Right cardiac atrium (tissue), 5 donors: ENCODE results near the gene MCM7. TPM values are rescaled to one million over a fixed set of nuclear protein-coding genes. Genes with fewer than 3 reads are reported as not detected.
"Not testable (repeated sequence)": the region's sequence is repeated elsewhere in the genome, so short reads cannot be mapped to it uniquely, and the experiment has no call there.

Experiments used
- ATAC-seq, 2 donors: fragments of 200-7000 bp; cut with Tn5 transposase; one replicate each; pipeline versions ENCODE4 v1.8.0 to v1.9.1; 2020; ENCODE audit warnings: moderate library complexity in 2 of 2, mild to moderate bottlenecking in 1 of 2
- DNase-seq, 3 donors: peaks; one replicate each; pipeline ENCODE4 v3.0.0-alpha.2; 2020
- H3K27ac ChIP-seq: one replicate; pipeline ENCODE4 v1.5.1; 2013; ENCODE audit warnings: mild to moderate bottlenecking, low read length, control low read depth, moderate library complexity
- H3K27me3 ChIP-seq: one replicate; pipeline ENCODE4 v1.6.1; 2013; ENCODE audit not compliant: control insufficient read depth, insufficient read depth
- H3K4me1 ChIP-seq: one replicate; pipeline ENCODE4 v1.6.1; 2013; ENCODE audit warnings: low read length; ENCODE audit not compliant: control insufficient read depth, insufficient read depth
- H3K4me3 ChIP-seq: one replicate; pipeline ENCODE4 v1.5.1; 2013; ENCODE audit warnings: low read length, control low read depth
- H3K9me3 ChIP-seq: one replicate; pipeline ENCODE4 v1.6.1; 2013; ENCODE audit warnings: low read length; ENCODE audit not compliant: control insufficient read depth
- WGBS: extraction: QIAGEN DNeasy Blood & Tissue Kit; methylation state at CpG from one replicate; pipeline ENCODE4 v1.1.7; 2013; 5-methylcytosine and 5-hydroxymethylcytosine counted together
- intact Hi-C, 4 donors: fragments of 100-400 bp; cut with DNase I; formaldehyde crosslinking; loops; one replicate each; pipeline versions ENCODE4 v1.11.0 to v1.14.0; 2022 to 2023
- polyA plus RNA-seq: library from polyadenylated mRNA; stranded (reverse); fragments of 200-250 nt; gene quantifications from one replicate; pipeline ENCODE4 v1.2.3, GENCODE V29; 2013
- total RNA-seq, 4 donors: library from RNA; stranded (reverse); fragmentation: NEBNext Ultra II Directional; extraction: Animal tissue kit (Norgen Biotek cat#: 25700); gene quantifications; one replicate each; pipeline ENCODE4 v1.2.1, GENCODE V29; 2021
- donor health status: healthy with polysubstance abuse.
- donor health status: DM: no; HTN: yes; CAD: no.
- donor health status: DM: no; HTN: no; CAD: no.
- donor health status: DM: no; HTN: yes; CAD: no; lungs with severe emphysema.
- donor health status: DM: yes; HTN: yes; CAD: no.

Gene MCM7
- total and polyA plus RNA-seq, 5 donors = 14.2 to 26.9 (median 20.0) TPM

GRCh38 chr7:100132126-100132525, 30.9 kb upstream of the MCM7 start:
- Histone ChIP-seq H3K27ac (no peak overlapping the region), H3K4me1 (no peaks in the 10 kb centered on the region), H3K9me3 (no peaks in the 10 kb centered on the region), H3K4me3 (no peak overlapping the region), H3K27me3 (no peaks in the 10 kb centered on the region)
- peak in 1 of 3 donors; percentile 43 for DNase-seq
- ATAC-seq = no peak
- 62% methylated on average over 7 of the region's 7 CpGs for WGBS
- intact Hi-C loops = loop anchor here in 1 of 4 donors (5.0 kb wide), 1 partner anchor 85 kb away; the partner anchor contains the start of gene PVRIG

DNA sequence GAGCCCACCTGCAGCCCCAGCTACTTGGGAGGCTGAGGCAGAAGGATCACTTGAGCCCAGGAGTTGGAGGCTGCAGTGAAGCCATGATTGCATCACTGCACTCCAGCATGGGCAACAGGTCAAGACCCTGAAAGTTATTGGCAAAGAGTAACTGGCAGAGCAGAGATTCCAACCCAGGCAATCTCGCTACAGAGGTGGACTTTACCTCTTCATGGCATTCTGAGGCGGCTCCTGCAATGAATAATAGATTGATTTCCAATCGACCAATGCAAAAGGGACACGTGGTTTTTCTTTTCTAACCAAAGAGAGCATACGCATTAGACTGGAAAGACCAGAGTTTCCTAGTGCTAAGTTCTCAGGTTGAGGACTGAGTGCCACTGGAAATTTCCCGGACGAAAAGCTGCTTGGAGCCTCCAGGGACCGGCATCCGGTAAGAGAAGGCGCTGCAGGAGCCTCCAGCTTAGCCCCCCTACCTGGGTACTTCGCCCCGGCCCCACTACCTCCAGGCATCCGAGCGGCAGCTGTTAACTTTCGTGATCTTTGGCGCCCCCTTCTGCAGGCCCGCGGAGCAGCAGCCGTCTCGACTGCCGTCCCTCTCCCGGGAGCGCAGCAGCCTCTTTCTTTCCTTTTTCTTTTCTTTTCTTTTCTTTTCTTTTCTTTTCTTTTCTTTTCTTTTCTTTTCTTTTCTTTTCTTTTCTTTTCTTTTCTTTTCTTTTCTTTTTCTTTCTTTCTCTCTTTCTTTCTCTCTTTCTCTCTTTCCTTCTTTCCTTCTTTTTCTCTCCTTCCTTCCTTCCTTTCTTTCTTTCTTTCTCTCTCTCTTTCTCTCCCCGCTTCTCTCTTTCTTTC, 29.6 kb upstream of the MCM7 start:
- intact Hi-C loops = loop anchor here in 1 of 4 donors (5.0 kb wide), 1 partner anchor 86 kb away; the partner anchor contains the start of gene PVRIG
- peak; percentile 74 to 92 (median 89) for DNase-seq
- Histone ChIP-seq H3K4me3 (no peak overlapping the region), H3K27ac (no peak overlapping the region), H3K9me3 (no peaks in the 10 kb centered on the region), H3K4me1 (no peaks in the 10 kb centered on the region), H3K27me3 (no peaks in the 10 kb centered on the region)
- WGBS = 12% methylated on average over 24 of the region's 24 CpGs
- ATAC-seq = no peak

DNA sequence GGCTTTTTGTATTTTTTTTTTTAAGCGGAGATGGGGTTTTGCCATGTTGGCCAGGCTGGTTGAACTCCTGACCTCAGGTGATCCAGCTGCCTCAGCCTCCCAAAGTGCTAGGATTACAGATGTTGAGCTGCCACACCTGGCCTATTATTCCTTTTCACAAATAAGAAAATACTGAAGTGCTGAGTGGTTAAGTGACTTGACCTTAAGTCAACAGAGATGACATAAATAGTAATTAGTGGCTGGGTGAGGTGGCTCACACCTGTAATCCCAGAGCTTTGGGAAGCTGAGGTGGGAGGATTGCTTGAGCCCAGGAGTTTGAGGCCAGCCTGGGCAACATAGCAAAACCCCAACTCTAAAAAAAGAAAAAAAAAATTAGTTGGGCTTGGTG, 29.0 kb upstream of the MCM7 start:
- not testable (repeated sequence) for ATAC-seq, H3K9me3 ChIP-seq, DNase-seq, H3K27ac ChIP-seq, H3K4me1 ChIP-seq, H3K4me3 ChIP-seq, H3K27me3 ChIP-seq
- intact Hi-C loops = loop anchor here in 1 of 4 donors (5.0 kb wide), 1 partner anchor 87 kb away; the partner anchor contains the start of gene PVRIG
- 94% methylated on average over 1 of the region's 1 CpG for WGBS

DNA sequence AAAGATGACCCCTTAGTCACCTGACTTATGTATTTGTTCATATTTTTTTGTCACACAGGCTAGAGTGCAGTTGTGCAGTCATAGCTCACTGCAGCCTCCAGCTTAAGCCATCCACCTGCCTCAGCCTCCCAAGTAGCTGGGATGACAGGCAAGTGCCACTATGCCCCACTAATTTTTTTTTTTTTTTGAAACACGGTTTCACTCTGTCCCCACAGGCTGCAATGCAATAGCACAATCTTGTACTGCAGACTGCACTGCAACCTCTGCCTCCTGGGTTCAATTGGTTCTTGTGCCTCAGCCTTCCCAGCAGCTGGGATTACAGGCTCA, 27.4 kb upstream of the MCM7 start:
- Histone ChIP-seq H3K9me3 (no peaks in the 10 kb centered on the region), H3K27me3 (no peaks in the 10 kb centered on the region), H3K4me1 (no peaks in the 10 kb centered on the region), H3K27ac (no peak overlapping the region), H3K4me3 (no peak overlapping the region)
- WGBS = 65% methylated on average over 1 of the region's 1 CpG
- ATAC-seq (no peak), DNase-seq (no peak)
- intact Hi-C loops = loop anchor here in 1 of 4 donors (5.0 kb wide), 1 partner anchor 136 kb away; no protein-coding TSS in a partner anchor

DNA sequence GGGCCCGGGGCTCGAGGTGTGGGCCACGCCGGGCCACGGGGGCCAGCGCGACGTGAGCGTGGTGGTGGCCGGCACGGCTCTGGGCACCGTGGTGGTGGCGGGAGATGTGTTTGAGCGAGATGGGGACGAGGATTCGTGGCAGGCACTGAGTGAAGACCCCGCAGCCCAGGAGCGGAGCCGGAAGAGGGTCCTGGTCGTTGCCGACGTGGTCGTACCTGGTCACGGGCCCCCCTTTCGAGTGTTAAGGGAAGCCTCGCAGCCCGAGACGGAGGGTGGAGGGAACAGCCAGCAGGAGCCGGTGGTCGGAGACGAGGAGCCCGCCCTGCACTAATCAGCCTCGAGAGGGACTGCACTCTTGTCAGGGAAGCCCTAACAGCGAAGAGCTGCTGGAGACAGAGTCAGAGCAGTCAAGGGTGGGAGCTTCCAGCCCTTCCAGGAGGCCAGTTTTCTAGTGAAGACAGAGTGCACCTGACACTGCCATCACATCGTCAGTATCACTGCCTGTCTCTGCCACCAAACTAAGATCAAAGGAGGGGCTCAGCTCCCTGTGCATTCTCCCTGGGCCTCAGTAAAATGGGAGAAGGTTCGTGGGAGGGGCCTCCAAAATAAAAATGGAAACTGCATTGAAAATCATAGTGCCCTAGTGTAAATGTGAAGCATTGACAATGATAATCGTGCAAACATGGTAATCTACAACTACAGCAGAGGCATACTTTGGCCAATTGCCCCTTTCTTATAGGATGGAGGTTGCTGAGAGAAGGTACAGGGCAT, 26.9 kb upstream of the MCM7 start:
- intact Hi-C loops = loop anchor here in 1 of 4 donors (5.0 kb wide), 1 partner anchor 136 kb away; no protein-coding TSS in a partner anchor
- WGBS = 3% methylated on average over 37 of the region's 37 CpGs

DNA sequence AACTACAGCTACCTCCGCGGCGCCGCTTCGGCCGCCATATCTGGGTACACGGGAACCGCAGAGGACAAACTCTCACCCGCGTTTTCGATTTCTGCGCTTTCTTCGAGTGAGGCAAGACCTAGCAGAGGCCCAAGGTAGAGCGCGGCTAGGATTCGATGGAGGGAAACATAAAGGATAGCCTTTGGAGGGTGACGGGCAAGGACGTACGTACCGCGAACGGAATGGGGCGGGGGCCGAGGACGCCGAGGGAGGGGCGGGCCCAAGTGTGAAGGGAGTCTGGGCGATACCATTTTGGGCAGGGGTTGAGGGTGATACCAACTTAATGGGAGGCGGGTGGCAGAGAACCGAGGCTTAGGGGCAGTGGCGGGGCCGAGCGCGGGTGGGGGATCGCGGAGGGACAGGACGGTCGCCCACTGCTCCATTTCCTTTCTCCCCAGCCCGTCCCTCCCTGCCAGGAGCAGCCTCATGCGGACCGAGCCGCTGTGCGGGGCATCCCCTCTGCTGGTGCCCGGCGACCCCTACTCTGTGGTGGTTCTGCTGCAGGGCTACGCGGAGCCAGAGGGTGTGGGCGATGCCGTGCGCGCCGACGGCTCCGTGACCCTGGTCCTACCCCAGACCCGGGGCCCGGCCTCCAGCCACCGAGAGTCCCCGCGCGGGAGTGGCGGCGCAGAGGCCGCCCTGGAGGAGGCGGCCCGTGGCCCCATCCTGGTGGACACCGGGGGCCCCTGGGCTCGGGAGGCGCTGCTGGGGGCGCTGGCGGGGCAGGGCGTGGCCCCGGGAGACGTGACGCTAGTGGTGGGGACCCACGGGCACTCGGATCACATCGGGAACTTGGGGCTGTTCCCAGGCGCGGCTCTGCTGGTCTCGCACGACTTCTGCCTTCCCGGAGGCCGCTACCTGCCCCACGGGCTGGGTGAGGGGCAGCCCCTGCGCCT, 26.0 kb upstream of the MCM7 start, which contains the start of gene MBLAC1:
Gene MBLAC1, plus strand, starts transcription at position 37 of the 935 bp plus-strand sequence. Its CDS starts 429 bp downstream, at position 466.
- ATAC-seq (peak; percentile 95), DNase-seq (peak; percentile 91 to 95 (median 93))
- H3K27ac ChIP-seq = peak within 1 kb of the TSS; percentile 99
- no peaks in the 10 kb centered on the region for H3K9me3 ChIP-seq
- no peaks in the 10 kb centered on the region for H3K27me3 ChIP-seq
- no peaks in the 10 kb centered on the region for H3K4me1 ChIP-seq
- intact Hi-C loops = loop anchor here in 1 of 4 donors (5.0 kb wide), 1 partner anchor 135 kb away; no protein-coding TSS in a partner anchor
- H3K4me3 ChIP-seq = peak within 1 kb of the TSS; percentile 84
- under 1% methylated on average over 85 of the region's 85 CpGs for WGBS

More for the DNA sequence above, 26.9 kb upstream of the MCM7 start:
- no peaks in the 10 kb centered on the region for H3K27me3 ChIP-seq
- DNase-seq (peak in 2 of 3 donors; percentile 32 to 76), ATAC-seq (peak; percentile 5 to 6)
- H3K9me3 ChIP-seq = no peaks in the 10 kb centered on the region
- peak overlapping the region; percentile 84 for H3K4me3 ChIP-seq
- H3K4me1 ChIP-seq = no peaks in the 10 kb centered on the region
- no peak overlapping the region for H3K27ac ChIP-seq

GRCh38 chr7:100126239-100126930, 25.2 kb upstream of the MCM7 start:
- DNase-seq (no peak), ATAC-seq (peak; percentile 19 to 29)
- H3K27ac ChIP-seq = peak overlapping the region; percentile 99
- H3K4me3 ChIP-seq = peak overlapping the region; percentile 84
- H3K27me3 ChIP-seq = no peaks in the 10 kb centered on the region
- H3K4me1 ChIP-seq = no peaks in the 10 kb centered on the region
- no peaks in the 10 kb centered on the region for H3K9me3 ChIP-seq
- WGBS = 19% methylated on average over 29 of the region's 29 CpGs
- intact Hi-C loops = loop anchor here in 1 of 4 donors (5.0 kb wide), 1 partner anchor 134 kb away; no protein-coding TSS in a partner anchor

DNA sequence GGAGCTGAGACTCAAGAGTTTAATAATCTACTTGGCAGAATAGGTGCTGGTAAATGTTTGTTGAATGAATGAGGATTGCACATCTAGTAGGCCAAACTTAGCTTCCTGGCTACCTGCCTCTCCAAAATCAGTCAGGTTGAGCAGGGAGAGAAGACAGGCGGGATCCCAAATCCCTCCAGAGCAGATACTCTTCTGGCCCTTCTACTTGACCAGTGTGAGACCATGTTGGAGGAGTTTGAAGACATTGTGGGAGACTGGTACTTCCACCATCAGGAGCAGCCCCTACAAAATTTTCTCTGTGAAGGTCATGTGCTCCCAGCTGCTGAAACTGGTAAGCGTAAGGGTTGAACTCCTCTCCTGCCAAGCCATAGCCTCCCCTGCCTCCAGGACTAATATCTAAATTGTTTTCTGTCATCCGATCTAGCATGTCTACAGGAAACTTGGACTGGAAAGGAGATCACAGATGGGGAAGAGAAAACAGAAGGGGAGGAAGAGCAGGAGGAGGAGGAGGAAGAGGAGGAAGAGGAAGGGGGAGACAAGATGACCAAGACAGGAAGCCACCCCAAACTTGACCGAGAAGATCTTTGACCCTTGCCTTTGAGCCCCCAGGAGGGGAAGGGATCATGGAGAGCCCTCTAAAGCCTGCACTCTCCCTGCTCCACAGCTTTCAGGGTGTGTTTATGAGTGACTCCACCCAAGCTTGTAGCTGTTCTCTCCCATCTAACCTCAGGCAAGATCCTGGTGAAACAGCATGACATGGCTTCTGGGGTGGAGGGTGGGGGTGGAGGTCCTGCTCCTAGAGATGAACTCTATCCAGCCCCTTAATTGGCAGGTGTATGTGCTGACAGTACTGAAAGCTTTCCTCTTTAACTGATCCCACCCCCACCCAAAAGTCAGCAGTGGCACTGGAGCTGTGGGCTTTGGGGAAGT, 23.4 kb upstream of the MCM7 start:
- intact Hi-C loops = loop anchor here in 1 of 4 donors (5.0 kb wide), 1 partner anchor 132 kb away; no protein-coding TSS in a partner anchor
- H3K9me3 ChIP-seq = no peaks in the 10 kb centered on the region
- H3K4me1 ChIP-seq = peaks cover 6% of the 10 kb centered on the region
- H3K27me3 ChIP-seq = no peaks in the 10 kb centered on the region
- DNase-seq (no peak), ATAC-seq (no peak)
- no peak overlapping the region for H3K4me3 ChIP-seq
- H3K27ac ChIP-seq = no peak overlapping the region
- WGBS = 69% methylated on average over 4 of the region's 4 CpGs

DNA sequence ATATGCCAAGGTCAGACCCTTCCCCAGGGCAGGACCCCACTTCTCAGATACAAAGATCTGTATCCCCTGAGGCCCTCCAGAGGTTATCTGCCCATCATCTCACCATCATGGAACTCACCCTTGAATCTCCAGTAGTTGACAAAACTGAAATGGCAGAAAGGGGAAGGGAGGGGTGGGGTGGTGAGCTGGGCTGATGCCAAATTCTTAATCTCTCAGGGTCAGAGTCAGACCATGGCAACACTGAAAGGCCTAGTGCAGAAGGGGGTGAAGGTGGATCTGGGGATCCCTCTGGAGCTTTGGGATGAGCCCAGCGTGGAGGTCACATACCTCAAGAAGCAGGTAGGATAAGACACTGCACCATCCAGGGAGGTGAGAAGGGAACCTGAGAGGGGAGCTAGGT, 21.4 kb upstream of the MCM7 start:
- Histone ChIP-seq H3K9me3 (no peaks in the 10 kb centered on the region), H3K4me3 (no peak overlapping the region), H3K27me3 (no peaks in the 10 kb centered on the region), H3K27ac (no peak overlapping the region), H3K4me1 (peaks cover 6% of the 10 kb centered on the region)
- WGBS = 97% methylated on average over 1 of the region's 1 CpG
- ATAC-seq (no peak), DNase-seq (peak in 1 of 3 donors; percentile 24)
- intact Hi-C loops = no loop called here
